ENCODE data around the gene CD46.
A peak's percentile ranks its signal among the peaks of the same experiment; 100 is the strongest.

Gene CD46

GRCh38 chr1:207813946-207814345, 62.1 kb downstream of the CD46 start:
- no peak for DNase-seq (ENCODE audit: low read depth)

DNA sequence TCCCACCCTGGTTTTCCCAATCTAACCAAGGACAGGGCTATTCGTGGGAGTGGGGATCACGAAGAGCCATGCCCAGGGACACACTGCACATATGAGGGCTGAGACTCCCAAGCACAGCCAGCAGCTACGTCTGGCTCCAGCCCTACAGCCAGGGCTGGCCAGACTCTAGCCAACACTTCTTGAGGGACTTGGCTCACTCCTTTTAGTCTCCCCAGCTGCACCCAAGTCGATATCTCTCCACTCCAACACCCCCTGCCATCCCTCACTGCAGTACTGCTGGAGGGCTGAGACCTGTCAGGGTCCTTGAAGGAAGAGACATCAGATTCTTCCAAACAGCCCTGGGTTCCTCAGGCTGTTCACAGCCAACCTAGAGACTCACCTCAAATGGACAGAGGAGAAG, 62.6 kb downstream of the CD46 start:
- no peak for DNase-seq (ENCODE audit: low read depth)

GRCh38 chr1:207815466-207815865, 63.6 kb downstream of the CD46 start:
- DNase-seq (ENCODE audit: low read depth), result no peak

DNA sequence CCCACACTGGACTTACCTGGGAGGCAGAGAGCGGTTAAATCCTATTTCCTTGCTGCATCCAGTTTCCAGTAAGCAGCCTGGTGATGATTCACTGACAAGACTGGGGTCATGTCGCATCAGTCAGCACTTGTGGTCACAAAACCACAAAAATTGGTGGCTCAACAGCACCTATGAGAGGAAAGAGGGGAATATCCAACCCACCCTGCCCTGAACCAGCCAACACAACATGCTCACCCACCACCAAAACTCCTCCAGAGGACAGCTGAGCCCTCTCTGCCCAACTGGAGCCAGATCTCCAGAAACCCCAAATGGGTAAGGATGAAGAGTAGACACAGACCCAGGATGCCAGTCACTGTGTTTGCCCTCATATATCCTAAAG, 64.0 kb downstream of the CD46 start:
- no peak for DNase-seq (ENCODE audit: low read depth)

GRCh38 chr1:207817166-207817565, 65.3 kb downstream of the CD46 start:
- no peak for DNase-seq (ENCODE audit: low read depth)

- DNase-seq (ENCODE audit: low read depth), result no peak
Measured at GRCh38 chr1:207817778-207818751, 66.2 kb downstream of the CD46 start.

DNA sequence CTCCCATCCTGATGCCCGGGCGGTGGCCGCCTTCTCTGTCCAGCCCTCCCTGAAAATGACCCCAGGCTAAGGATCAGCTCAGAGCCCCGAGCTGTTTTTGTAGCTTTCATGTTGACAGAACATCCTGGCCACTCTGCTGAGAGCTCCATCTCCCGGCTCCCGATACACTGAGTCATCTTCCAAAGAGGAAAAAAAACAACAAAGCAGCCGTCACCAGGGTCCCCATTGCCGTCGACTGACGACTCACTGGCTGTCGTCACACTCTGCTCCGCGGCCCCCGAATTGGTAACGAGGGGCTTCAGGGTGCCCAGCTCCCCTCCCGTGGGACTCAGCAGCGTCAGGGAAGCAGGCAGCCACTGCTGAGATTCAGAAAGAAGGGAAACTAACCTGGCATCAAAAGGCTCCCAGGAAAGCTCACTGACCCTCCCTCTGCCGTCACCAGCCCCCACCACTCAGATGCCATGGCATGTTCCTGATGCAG, 67.2 kb downstream of the CD46 start:
- no peak for DNase-seq (ENCODE audit: low read depth)

- DNase-seq (ENCODE audit: low read depth), result no peak
Measured at GRCh38 chr1:207820568-207821463, 69.0 kb downstream of the CD46 start.

- no peak for DNase-seq (ENCODE audit: low read depth)
Measured at GRCh38 chr1:207821464-207822045, 69.7 kb downstream of the CD46 start.

GRCh38 chr1:207822124-207822601, 70.3 kb downstream of the CD46 start:
- no peak for DNase-seq (ENCODE audit: low read depth)

DNA sequence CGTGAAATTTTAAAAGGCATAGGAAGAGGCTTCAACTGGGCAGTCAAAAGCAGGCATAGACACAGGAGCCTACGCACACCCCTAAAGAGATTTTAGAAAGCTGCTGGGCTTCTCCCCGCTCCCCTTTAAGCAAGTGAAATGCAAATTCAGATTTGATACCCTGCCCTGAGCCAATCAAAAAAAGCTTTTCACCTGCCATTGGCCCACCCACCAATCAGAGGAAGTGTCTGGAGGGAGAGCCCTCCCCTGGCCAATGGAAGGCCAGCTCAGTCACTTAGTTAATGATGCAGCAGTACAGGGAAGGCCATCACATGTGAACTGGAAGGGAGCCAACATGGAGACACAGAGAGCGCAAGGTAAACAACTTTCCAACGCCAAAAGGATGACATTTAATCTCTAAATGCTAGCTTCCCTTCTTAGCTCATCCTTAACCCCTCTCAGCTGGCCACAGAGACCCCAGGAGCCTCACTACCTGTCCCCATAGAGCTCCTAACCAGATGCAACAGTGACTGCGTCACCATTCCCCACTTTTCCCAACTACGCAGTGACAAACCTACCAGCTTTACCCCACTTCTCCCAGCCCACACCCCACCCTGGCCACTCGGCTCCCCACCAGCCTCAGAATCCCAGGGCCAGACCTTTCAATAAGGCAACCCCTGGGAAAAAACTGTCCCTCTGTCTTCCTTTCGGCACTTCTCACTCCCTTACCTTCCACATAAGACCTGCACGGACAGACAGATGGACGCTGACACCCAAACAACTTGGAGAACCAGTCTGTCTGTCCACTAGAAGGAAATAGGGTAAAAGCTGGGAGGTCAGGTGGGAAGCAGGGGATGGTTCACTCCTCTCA, 71.0 kb downstream of the CD46 start:
- peak; percentile 60 for DNase-seq (ENCODE audit: low read depth)

DNA sequence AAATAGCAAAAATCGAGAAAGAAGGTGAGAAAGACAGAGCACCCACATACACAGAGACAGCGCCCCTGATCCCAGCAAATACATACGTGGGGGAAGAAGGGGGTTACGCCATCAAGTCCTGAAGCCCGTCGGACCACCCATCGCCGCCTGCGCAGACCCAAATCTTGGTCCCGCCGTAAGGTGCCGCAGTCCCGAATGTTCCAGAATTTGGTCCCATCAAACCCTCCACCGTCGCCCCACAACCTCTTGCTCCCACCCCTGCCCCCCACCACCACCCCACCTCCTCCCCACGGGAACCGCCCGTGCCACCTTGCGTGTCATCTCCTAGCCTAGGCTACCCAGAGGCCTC, 71.7 kb downstream of the CD46 start:
- no peak for DNase-seq (ENCODE audit: low read depth)

DNA sequence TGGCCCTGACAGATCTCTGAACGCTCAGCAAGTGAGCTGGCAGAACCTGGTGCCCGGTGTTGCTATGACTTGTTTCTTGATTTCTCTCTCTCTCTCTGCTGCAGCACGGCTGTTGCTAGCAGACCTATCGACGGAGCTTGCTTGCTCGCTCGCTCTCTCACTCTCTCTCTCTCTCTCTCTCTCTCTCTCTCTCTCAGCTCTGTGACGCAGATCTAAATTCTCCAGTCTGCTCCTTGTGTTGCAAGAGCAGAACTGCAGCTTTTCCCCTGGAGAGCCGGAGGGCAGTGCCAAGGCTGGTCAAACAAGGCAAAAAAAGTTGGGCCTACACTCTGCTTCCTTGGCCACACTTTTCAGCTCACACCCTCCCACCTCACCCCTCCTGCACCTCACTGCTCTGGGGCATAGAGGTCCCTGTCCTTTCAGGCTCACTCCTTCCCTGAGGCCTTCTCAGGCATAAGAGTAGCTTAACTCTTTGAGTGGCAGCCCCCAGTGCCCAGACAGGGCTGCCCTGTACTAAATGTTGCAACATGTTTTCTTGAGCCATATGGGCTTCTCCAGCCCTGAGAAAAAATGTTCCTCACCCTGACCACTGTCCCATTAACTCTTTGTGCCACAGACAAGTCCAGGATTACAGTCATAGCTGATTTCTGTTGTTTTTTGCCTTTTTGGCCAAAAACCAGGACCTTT, 72.2 kb downstream of the CD46 start:
- DNase-seq (ENCODE audit: low read depth), result peak; percentile 64

DNA sequence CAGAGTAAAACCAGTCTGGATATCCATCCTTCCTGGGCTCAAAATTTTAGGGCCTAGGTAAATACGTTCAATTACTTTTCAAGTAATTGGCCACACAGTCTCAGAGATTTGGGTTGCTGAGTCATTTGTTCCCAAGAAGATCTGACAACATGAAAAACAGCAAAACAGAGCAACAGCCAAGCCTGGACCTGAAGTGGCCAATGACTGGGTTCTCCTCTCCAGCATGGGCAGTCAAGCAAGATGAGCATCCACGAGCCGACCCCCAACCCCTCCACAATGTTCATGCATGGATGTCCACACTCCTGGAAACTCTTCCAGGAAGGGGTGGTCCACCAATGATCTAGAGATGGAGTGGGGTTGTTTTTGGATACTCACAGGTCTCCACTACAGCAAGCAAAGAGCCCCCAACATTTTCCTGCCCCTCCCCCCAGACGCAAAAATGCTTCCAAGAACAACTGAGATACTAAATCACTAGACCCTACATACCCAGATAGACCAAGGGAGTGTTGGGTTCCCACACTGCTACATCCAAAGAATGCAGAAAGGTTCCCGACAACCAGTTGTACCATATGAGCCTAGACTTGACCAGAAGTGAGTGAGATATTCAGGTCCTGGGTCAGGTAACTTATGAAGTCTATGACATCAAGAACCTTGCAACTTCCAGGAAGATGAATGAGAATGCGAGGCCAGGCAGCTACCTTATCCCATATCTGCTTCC, 73.0 kb downstream of the CD46 start:
- DNase-seq (ENCODE audit: low read depth), result no peak

GRCh38 chr1:207825409-207825695, 73.5 kb downstream of the CD46 start:
- DNase-seq (ENCODE audit: low read depth), result no peak

GRCh38 chr1:207825719-207826556, 74.1 kb downstream of the CD46 start:
- peak; percentile 83 for DNase-seq (ENCODE audit: low read depth)

- no peak for DNase-seq (ENCODE audit: low read depth)
Measured at GRCh38 chr1:207826557-207827487, 75.0 kb downstream of the CD46 start.

- no peak for DNase-seq (ENCODE audit: low read depth)
Measured at GRCh38 chr1:207827488-207827830, 75.6 kb downstream of the CD46 start.
